GM18858 (cell line): Measurements from ENCODE around the gene STXBP6.

Experiments
- ATAC-seq: cut with Tn5 transposase; IDR thresholded peaks from one replicate; pipeline ENCODE4 v1.9.1; 2021; ENCODE audit not compliant: unreplicated experiment

STXBP6 gene

DNA sequence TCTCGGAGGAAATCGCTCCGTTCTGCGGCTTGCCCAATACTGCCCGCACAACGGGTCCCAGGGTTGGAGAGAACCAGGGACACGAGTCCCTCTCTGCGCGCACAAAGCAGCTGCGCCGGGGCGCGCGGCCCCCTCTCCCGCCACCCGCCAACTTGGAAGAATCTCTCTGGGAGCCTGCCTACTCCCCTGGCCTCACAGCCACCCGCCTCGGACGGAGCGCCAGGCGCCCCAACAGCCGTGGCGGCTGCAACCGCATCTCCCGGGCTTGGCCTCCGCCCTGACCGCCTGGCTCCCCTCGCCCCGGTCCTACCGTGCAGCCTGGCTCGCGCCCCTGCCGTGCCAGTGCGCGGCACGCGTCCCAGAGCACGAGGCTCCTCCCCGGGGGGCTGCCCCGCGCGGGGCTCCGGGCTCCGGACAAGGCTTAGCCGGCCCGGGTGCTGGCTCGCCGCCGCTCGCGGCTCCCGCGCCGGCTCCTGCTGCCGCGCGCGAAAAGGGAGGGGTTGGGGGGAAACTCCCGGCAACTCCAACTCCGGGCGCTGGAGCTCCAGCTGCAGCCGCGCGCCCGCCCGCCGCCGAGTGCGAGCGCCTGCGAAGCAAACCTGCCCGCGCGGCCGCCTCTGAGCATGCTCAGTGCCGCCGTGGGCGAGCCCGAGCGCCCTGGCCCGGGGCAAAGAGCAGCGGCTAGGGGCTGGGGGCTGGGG is at the start of gene STXBP6:
TSS of gene STXBP6 (minus strand) at position 580 of the 701 bp plus-strand sequence. CDS start 75,329 bp downstream, outside the sequence.
- ATAC-seq: peak; percentile 43

GRCh38 chr14:25097120-25097519 is 47.2 kb upstream of the STXBP6 start:
- ATAC-seq: no peak

DNA sequence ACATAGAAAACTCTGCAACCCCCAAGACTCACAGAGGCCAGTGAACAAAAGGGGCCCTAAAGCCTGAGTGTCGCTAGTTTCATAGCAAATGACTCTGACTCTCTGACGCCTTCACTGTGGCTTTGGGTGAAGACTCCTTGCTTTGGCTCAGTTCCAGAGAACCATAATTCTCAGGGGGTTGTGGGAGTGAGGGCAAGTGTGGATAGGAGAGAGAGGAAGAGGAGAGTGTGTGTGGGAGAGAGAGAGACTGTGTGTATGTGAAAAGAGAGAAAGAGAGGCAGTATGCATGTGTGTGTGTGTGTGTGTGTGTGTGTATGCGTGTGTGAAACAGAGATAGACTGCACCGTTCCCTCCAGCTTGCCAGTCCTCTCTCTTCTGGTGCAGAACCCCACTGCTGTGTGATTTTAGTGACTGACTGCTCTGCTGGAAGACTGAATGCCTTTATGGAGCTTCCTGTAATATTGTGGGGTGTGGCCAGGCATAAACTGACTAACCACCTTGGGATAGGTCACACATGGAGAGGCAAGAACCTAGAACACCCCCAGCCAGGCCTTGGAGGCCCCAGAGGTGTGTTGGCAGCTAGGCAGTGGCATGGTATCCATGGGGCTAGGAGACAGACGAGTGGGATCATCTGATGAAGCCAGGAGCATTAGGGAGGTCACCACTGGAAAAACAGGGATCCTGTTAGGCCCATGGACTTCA is 45.9 kb upstream of the STXBP6 start:
- ATAC-seq: no peak

- no peak for ATAC-seq
These were observed 44.4 kb upstream of the STXBP6 start for GRCh38 chr14:25094171-25094907.

- no peak for ATAC-seq
These were observed 42.4 kb upstream of the STXBP6 start for GRCh38 chr14:25092258-25092740.

GRCh38 chr14:25090716-25091454 is 40.9 kb upstream of the STXBP6 start:
- ATAC-seq: no peak

- no peak for ATAC-seq
These were observed 40.3 kb upstream of the STXBP6 start for GRCh38 chr14:25090256-25090655.

DNA sequence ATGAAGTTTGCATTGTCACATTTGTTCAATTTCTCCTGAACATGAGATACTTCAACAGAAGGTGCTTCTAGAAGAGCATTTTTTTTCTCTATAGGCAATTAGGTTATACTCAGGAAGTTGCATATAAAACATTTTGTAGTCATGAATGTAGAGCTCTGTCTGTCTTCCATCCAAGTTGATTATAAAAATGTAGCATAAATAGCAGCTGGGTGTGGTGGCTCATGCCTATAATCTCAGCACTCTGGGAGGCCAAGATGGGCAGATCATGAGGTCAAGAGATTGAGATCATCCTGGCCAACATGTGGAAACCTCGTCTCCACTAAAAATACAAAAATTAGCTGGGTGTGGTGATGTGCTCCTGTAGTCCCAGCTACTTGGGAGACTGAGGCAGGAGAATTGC is 39.5 kb upstream of the STXBP6 start:
- ATAC-seq: no peak

- no peak for ATAC-seq
These were observed 37.0 kb upstream of the STXBP6 start for GRCh38 chr14:25086821-25087396.

- ATAC-seq: no peak
These were observed 36.1 kb upstream of the STXBP6 start for GRCh38 chr14:25086081-25086480.

DNA sequence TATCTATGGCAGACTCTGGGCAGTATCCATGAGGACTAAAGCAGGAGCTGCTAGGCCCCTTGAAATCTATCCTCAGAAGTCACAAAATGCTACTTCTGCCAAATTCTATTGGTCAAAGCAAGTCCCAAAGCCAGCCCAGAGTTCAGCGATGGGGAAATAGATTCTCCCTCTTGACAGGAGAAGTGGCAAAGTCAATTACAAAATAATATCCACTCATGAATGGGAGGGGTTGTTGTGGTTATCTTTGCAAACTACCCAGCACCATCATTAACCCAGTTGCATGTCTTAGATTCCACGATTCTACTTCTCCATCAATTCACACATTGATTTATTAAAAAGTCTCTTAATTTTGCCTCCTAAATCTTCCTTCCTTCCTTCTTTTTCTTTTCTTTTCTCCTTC is 30.7 kb upstream of the STXBP6 start:
- ATAC-seq: no peak

- ATAC-seq: no peak
These were observed 29.4 kb upstream of the STXBP6 start for GRCh38 chr14:25079311-25079710.

DNA sequence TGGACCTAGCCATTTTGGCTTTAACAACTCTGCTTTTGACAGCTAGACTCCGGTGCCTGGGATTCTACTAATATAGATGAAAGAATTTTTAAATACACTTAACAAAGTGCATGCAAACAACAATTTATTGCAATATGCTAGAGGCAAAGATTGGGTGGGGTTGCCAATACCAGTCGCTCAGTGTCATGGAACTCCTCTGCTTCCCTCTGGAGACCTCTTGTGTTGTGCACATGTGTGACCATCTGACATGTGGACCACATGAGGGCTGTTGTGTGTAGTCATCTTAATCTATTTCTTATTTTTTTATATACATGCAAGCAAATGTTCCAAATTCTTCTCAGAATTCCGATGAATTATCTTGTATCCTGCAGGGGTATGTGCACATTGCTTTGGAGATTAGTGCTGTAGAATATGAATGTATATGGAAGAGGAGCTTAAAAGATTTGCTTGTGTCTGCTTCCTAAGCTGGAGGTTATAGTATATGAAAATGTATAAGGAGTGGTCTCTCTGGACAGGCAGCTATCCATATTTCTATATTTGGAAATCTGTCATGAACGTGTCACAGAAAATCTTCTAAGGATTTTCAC is 24.2 kb upstream of the STXBP6 start:
- ATAC-seq: no peak

DNA sequence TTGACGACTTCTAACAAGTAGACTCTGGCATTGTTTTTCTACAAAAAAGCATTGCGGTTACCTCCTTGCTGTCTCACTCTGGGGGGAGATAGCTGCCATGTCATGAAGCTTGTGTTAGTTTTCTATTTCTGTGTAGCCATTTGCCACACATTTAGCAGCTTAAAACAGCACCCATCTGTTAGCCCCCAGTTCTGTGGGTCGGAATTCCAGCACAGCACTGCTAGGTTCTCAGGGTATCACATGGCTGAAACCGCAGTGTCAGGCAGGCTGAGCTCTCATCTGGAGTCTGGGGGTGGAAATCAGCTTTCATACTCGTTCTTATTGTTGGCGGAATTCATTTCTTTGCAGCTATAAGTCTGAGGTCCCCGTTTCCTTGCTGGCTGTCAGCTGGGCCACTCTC is 19.9 kb upstream of the STXBP6 start:
- no peak for ATAC-seq

- ATAC-seq: no peak
These were observed 17.7 kb upstream of the STXBP6 start for GRCh38 chr14:25067600-25067999.

GRCh38 chr14:25062022-25062321 is 12.0 kb upstream of the STXBP6 start:
- no peak for ATAC-seq

DNA sequence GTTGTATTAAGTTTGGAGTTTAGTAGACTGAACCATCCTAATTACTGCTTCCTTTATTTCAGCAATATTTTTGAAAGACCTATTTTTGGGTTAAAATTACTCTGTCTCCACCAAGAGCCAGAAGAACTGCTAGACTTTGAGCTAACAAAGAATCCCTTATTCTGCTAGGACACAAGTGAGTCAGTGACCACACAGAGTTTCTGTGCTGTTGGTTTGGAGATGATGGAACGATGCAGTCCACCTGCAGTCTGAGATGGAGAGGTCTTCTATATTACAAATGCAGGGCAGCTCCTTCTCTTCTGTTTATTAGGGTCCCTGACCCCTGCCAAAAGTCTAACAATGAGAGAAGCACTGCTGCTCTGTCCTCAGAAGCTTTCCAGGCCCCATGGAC is 6.7 kb upstream of the STXBP6 start:
- ATAC-seq: no peak

GRCh38 chr14:25055992-25056687 is 6.2 kb upstream of the STXBP6 start:
- ATAC-seq: no peak

- no peak for ATAC-seq
These were observed 5.1 kb upstream of the STXBP6 start for GRCh38 chr14:25055005-25055404.

- ATAC-seq: no peak
These were observed 3.6 kb upstream of the STXBP6 start for GRCh38 chr14:25053585-25053984.
